ENCODE measurements around the gene RSAD1.

- TF ChIP-seq, protein P1, sequence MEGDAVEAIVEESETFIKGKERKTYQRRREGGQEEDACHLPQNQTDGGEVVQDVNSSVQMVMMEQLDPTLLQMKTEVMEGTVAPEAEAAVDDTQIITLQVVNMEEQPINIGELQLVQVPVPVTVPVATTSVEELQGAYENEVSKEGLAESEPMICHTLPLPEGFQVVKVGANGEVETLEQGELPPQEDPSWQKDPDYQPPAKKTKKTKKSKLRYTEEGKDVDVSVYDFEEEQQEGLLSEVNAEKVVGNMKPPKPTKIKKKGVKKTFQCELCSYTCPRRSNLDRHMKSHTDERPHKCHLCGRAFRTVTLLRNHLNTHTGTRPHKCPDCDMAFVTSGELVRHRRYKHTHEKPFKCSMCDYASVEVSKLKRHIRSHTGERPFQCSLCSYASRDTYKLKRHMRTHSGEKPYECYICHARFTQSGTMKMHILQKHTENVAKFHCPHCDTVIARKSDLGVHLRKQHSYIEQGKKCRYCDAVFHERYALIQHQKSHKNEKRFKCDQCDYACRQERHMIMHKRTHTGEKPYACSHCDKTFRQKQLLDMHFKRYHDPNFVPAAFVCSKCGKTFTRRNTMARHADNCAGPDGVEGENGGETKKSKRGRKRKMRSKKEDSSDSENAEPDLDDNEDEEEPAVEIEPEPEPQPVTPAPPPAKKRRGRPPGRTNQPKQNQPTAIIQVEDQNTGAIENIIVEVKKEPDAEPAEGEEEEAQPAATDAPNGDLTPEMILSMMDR (IDR thresholded peaks at IDR 0.05; ENCODE audit: low read depth, low read length, poor library complexity, severe bottlenecking): no peak
- no peak for TF ChIP-seq EZH2phosphoT487 (IDR thresholded peaks at IDR 0.05; ENCODE audit: borderline replicate concordance, low read length)
Observed at GRCh38 chr17:50469208-50469605, 9.5 kb upstream of the RSAD1 start.
